ENCODE results near the gene RASL11B. TPM values are rescaled to one million over a fixed set of nuclear protein-coding genes. Genes with fewer than 3 reads are reported as not detected.
A peak's percentile ranks its signal among the peaks of the same experiment; 100 is the strongest.

The RASL11B gene
- total RNA-seq, 2 experiments from 2014 or later: 0.10 TPM; not detected in 1

GRCh38 chr4:52837716-52838558 lies 24.2 kb upstream of the RASL11B start:
- Mint-ChIP-seq H3K27me3 (no peaks in the 10 kb centered on the region), H3K4me1 (no peaks in the 10 kb centered on the region), H3K9me3 (no peaks in the 10 kb centered on the region), H3K36me3 (ENCODE audit: low read depth) (no peaks in the 10 kb centered on the region), H3K27ac (peak overlapping the region; percentile 4), H3K4me3 (no peak overlapping the region)
- no peak for DNase-seq
- ChIA-PET CTCF (no interaction called here), POLR2A (no interaction called here)

- POLR2A ChIA-PET: no interaction called here
- no peak for DNase-seq
- H3K27ac Mint-ChIP-seq: no peak overlapping the region
- CTCF ChIA-PET: interaction anchor here (1.1 kb wide), 1 partner anchor 9 kb away, joined by 4 read pairs; no protein-coding TSS in a partner anchor
- peaks cover 1% of the 10 kb centered on the region for H3K4me1 Mint-ChIP-seq
- no peaks in the 10 kb centered on the region for H3K9me3 Mint-ChIP-seq
- H3K4me3 Mint-ChIP-seq: no peak overlapping the region
- no peaks in the 10 kb centered on the region for H3K36me3 Mint-ChIP-seq (ENCODE audit: low read depth)
- no peaks in the 10 kb centered on the region for H3K27me3 Mint-ChIP-seq
Measured at GRCh38 chr4:52838729-52839586, 23.2 kb upstream of the RASL11B start.

GRCh38 chr4:52840531-52841370 lies 21.4 kb upstream of the RASL11B start:
- ChIA-PET CTCF (interaction anchor here (1.1 kb wide), 1 partner anchor 18 kb away, joined by 3 read pairs; no protein-coding TSS in a partner anchor), POLR2A (no interaction called here)
- DNase-seq: no peak
- Mint-ChIP-seq H3K4me3 (no peak overlapping the region), H3K27ac (no peak overlapping the region), H3K9me3 (no peaks in the 10 kb centered on the region), H3K36me3 (ENCODE audit: low read depth) (no peaks in the 10 kb centered on the region), H3K4me1 (peaks cover 1% of the 10 kb centered on the region), H3K27me3 (no peaks in the 10 kb centered on the region)

GRCh38 chr4:52841682-52842456 lies 20.2 kb upstream of the RASL11B start:
- Mint-ChIP-seq H3K4me3 (no peak overlapping the region), H3K36me3 (ENCODE audit: low read depth) (no peaks in the 10 kb centered on the region), H3K4me1 (peaks cover 1% of the 10 kb centered on the region), H3K27me3 (no peaks in the 10 kb centered on the region), H3K27ac (no peak overlapping the region), H3K9me3 (no peaks in the 10 kb centered on the region)
- no peak for DNase-seq
- ChIA-PET CTCF (interaction anchor here (1.0 to 1.5 kb wide), 2 partner anchors 11 to 13 kb away, joined by 4 read pairs; no protein-coding TSS in a partner anchor), POLR2A (no interaction called here)

GRCh38 chr4:52842792-52843191 lies 19.3 kb upstream of the RASL11B start:
- CTCF ChIA-PET: interaction anchor here (1.0 to 1.5 kb wide), 3 partner anchors 11 to 19 kb away, joined by 3 to 4 read pairs (median 4); no protein-coding TSS in a partner anchor
- Mint-ChIP-seq H3K4me1 (peaks cover 1% of the 10 kb centered on the region), H3K27ac (no peak overlapping the region), H3K4me3 (no peak overlapping the region), H3K27me3 (no peaks in the 10 kb centered on the region), H3K9me3 (no peaks in the 10 kb centered on the region), H3K36me3 (ENCODE audit: low read depth) (no peaks in the 10 kb centered on the region)
- POLR2A ChIA-PET: no interaction called here
- no peak for DNase-seq

GRCh38 chr4:52843351-52843750 lies 18.8 kb upstream of the RASL11B start:
- POLR2A ChIA-PET: no interaction called here

GRCh38 chr4:52843958-52844357 lies 18.2 kb upstream of the RASL11B start:
- no peak overlapping the region for H3K27ac Mint-ChIP-seq
- peaks cover 3% of the 10 kb centered on the region for H3K4me1 Mint-ChIP-seq
- ChIA-PET CTCF (no interaction called here), POLR2A (no interaction called here)
- H3K27me3 Mint-ChIP-seq: no peaks in the 10 kb centered on the region
- no peaks in the 10 kb centered on the region for H3K36me3 Mint-ChIP-seq (ENCODE audit: low read depth)
- H3K4me3 Mint-ChIP-seq: no peak overlapping the region
- no peak for DNase-seq
- no peaks in the 10 kb centered on the region for H3K9me3 Mint-ChIP-seq

More at GRCh38 chr4:52843351-52843750, 18.8 kb upstream of the RASL11B start:
- H3K9me3 Mint-ChIP-seq: no peaks in the 10 kb centered on the region
- CTCF ChIA-PET: interaction anchor here (1.0 to 1.1 kb wide), 2 partner anchors 10 to 20 kb away, joined by 3 to 4 read pairs; no protein-coding TSS in a partner anchor
- no peak for DNase-seq
- H3K4me3 Mint-ChIP-seq: no peak overlapping the region
- peaks cover 3% of the 10 kb centered on the region for H3K4me1 Mint-ChIP-seq
- H3K27me3 Mint-ChIP-seq: no peaks in the 10 kb centered on the region
- no peak overlapping the region for H3K27ac Mint-ChIP-seq
- no peaks in the 10 kb centered on the region for H3K36me3 Mint-ChIP-seq (ENCODE audit: low read depth)

GRCh38 chr4:52844596-52844995 lies 17.5 kb upstream of the RASL11B start:
- no peaks in the 10 kb centered on the region for H3K9me3 Mint-ChIP-seq
- no peak for DNase-seq

GRCh38 chr4:52846502-52846901 lies 15.6 kb upstream of the RASL11B start:
- Mint-ChIP-seq H3K4me3 (no peak overlapping the region), H3K9me3 (no peaks in the 10 kb centered on the region), H3K4me1 (peaks cover 3% of the 10 kb centered on the region), H3K27me3 (no peaks in the 10 kb centered on the region), H3K27ac (no peak overlapping the region), H3K36me3 (ENCODE audit: low read depth) (no peaks in the 10 kb centered on the region)
- no peak for DNase-seq
- CTCF ChIA-PET: no interaction called here
- POLR2A ChIA-PET: no interaction called here

More at GRCh38 chr4:52844596-52844995, 17.5 kb upstream of the RASL11B start:
- Mint-ChIP-seq H3K4me1 (peaks cover 3% of the 10 kb centered on the region), H3K36me3 (ENCODE audit: low read depth) (no peaks in the 10 kb centered on the region), H3K4me3 (no peak overlapping the region), H3K27me3 (no peaks in the 10 kb centered on the region), H3K27ac (no peak overlapping the region)
- ChIA-PET POLR2A (no interaction called here), CTCF (interaction anchor here (1.0 to 1.2 kb wide), 2 partner anchors 16 to 21 kb away, joined by 3 read pairs; no protein-coding TSS in a partner anchor)

- Mint-ChIP-seq H3K4me1 (peaks cover 3% of the 10 kb centered on the region), H3K36me3 (ENCODE audit: low read depth) (no peaks in the 10 kb centered on the region), H3K27me3 (no peaks in the 10 kb centered on the region), H3K4me3 (no peak overlapping the region), H3K27ac (no peak overlapping the region), H3K9me3 (no peaks in the 10 kb centered on the region)
- DNase-seq: no peak
- POLR2A ChIA-PET: no interaction called here
- CTCF ChIA-PET: interaction anchor here (0.6 to 1.8 kb wide), 4 partner anchors 9 to 481 kb away, joined by 3 to 4 read pairs (median 4); no protein-coding TSS in a partner anchor
Measured at GRCh38 chr4:52848254-52848653, 13.9 kb upstream of the RASL11B start.

- Mint-ChIP-seq H3K9me3 (no peaks in the 10 kb centered on the region), H3K4me1 (peaks cover 1% of the 10 kb centered on the region), H3K4me3 (no peak overlapping the region), H3K36me3 (ENCODE audit: low read depth) (no peaks in the 10 kb centered on the region), H3K27ac (no peak overlapping the region), H3K27me3 (no peaks in the 10 kb centered on the region)
- POLR2A ChIA-PET: no interaction called here
- CTCF ChIA-PET: no interaction called here
- DNase-seq: no peak
Measured at GRCh38 chr4:52850406-52851124, 11.6 kb upstream of the RASL11B start.

All from activated CD4-positive, alpha-beta T cell treated with anti-CD3 and anti-CD28 coated beads, Interleukin-2, amount 10 ng/mL, durations not matched to agents 7 days and 5 days (primary cell).